Activated T-cell treated with anti-CD3 and anti-CD28 coated beads, Interleukin-2, amount 50 U/mL, for 24 hours (primary cell): ENCODE data around the gene LRP1B.

ENCODE experiments used
- DNase-seq: peaks from one replicate; pipeline ENCODE4 v3.0.0-alpha.2; 2020
- H3K27ac Mint-ChIP-seq: 2 replicates; pipeline ENCODE4 v1.8.0; 2020; ENCODE audit warnings: mild to moderate bottlenecking, mixed read lengths
- H3K27me3 Mint-ChIP-seq: 2 replicates; pipeline ENCODE4 v1.8.0; 2020; ENCODE audit warnings: mixed read lengths
- H3K36me3 Mint-ChIP-seq: 2 replicates; pipeline ENCODE4 v1.8.0; 2020; ENCODE audit warnings: low read depth, mixed read lengths
- H3K4me1 Mint-ChIP-seq: 2 replicates; pipeline ENCODE4 v1.8.0; 2020; ENCODE audit warnings: low read depth, mixed read lengths
- H3K4me3 Mint-ChIP-seq: 2 replicates; pipeline ENCODE4 v1.8.0; 2020; ENCODE audit warnings: mild to moderate bottlenecking, moderate library complexity, mixed read lengths
- H3K9me3 Mint-ChIP-seq: 2 replicates; pipeline ENCODE4 v1.8.0; 2020; ENCODE audit warnings: mixed read lengths

The LRP1B gene

DNA sequence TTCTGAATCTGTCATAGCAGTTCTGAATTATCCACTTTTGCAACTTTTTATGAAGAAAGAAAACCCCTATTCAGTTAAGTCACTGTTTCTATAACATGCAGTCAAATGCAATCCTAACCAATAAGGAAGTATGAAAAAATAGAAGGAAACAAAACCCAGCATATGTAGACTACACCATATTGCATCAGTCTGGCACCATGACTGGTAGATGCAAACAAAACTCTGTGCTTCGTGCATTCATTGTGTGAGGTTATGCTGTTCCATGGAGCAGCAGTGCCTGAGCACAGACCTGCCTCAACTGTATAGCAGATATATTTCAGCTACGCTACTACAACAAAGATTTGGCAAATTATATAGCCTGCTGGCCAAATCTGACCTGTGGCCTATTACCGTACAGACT lies 325.5 kb downstream of the LRP1B start:
- no peaks in the 10 kb centered on the region for H3K36me3 Mint-ChIP-seq
- no peak for DNase-seq
- no peak overlapping the region for H3K27ac Mint-ChIP-seq
- H3K4me1 Mint-ChIP-seq: no peaks in the 10 kb centered on the region
- no peaks in the 10 kb centered on the region for H3K27me3 Mint-ChIP-seq
- peaks cover 20% of the 10 kb centered on the region for H3K9me3 Mint-ChIP-seq
- H3K4me3 Mint-ChIP-seq: no peak overlapping the region

DNA sequence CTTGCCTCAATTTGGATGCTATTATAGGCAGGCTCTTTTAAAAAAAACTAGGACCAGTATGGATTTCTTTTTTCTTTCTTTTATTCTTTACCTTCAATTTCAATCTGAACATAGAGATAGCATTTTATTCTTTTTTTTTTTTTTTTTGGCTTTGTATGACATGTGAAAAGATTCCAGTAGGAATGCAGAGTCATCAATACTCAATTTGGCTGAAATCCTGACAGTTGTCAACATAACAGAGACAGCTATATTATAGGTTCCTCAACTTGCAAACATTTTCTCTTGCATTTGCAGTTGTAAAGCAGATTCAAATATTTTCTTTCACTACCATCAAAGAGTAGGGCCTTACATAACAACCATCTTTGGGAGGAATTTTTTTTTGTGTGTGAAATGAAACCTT lies 334.4 kb downstream of the LRP1B start:
- Mint-ChIP-seq H3K27me3 (no peaks in the 10 kb centered on the region), H3K36me3 (no peaks in the 10 kb centered on the region), H3K9me3 (peaks cover 13% of the 10 kb centered on the region), H3K4me1 (no peaks in the 10 kb centered on the region), H3K4me3 (no peak overlapping the region), H3K27ac (no peak overlapping the region)
- DNase-seq: no peak

DNA sequence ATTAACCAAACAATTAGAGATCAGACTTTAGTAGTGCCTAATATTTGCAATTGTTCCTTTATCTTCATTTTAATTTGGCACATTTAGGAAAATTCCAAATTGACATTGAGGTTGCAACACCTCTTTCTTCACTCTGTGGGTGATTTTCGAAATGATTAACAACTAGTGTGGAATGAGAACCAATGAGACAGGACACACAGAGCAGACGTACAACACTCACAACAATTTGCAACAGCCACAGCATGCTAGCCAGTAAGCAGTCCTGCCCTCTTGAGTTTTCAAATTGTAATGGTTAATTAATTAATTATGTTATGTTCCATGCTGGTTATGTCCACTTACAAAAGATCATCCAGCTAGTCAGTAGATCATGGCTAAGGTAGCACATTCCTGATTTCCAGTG lies 339.3 kb downstream of the LRP1B start:
- H3K36me3 Mint-ChIP-seq: no peaks in the 10 kb centered on the region
- no peaks in the 10 kb centered on the region for H3K27me3 Mint-ChIP-seq
- H3K9me3 Mint-ChIP-seq: peaks cover 4% of the 10 kb centered on the region
- no peak for DNase-seq
- H3K27ac Mint-ChIP-seq: no peak overlapping the region
- H3K4me1 Mint-ChIP-seq: no peaks in the 10 kb centered on the region
- no peak overlapping the region for H3K4me3 Mint-ChIP-seq

DNA sequence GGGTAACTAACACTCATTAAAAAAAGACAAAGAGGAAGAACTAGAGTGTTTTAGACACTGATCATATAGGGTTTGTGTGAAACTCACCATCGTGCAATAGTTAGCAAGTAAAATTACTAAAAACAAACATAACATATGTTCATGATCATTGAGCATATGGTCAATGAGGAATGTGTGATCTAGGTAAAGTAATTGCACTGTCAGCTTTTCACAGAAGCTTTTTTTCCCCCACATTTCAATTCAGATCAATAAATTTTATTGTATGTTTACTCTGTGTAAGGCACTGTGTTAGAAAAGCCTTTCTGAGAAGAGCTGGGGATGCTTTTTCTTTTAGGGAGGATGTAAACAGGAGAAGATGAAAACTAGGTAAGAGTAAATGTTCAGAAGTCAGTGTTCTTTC lies 348.2 kb downstream of the LRP1B start:
- no peaks in the 10 kb centered on the region for H3K4me1 Mint-ChIP-seq
- no peak overlapping the region for H3K4me3 Mint-ChIP-seq
- H3K27me3 Mint-ChIP-seq: no peaks in the 10 kb centered on the region
- peaks cover 9% of the 10 kb centered on the region for H3K9me3 Mint-ChIP-seq
- no peak for DNase-seq
- no peak overlapping the region for H3K27ac Mint-ChIP-seq
- no peaks in the 10 kb centered on the region for H3K36me3 Mint-ChIP-seq

DNA sequence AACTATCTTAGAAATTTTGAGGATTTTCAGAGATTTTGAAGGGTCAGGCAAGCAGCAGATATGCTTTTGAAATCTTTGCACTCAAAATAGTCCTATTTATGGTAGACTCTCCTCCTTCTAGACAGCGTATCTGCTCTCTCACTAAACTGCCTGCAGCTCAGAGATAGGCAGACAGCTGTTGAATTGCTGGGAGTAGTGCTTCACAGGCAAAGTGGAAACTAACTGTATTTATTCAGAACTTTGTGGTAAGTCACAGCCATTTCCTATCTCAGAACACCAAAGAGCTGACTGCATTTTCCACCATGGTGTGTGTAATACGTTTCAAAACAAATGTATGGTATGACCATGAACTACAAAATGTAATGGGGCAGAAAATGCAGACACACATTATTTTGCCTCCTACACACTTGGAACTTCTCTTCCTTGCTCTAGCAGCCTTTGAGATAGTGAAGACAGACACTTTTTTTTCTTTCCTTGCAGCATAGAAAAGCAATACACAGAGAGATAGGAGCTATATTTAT lies 352.4 kb downstream of the LRP1B start:
- no peak for DNase-seq
- no peaks in the 10 kb centered on the region for H3K27me3 Mint-ChIP-seq
- no peak overlapping the region for H3K4me3 Mint-ChIP-seq
- H3K27ac Mint-ChIP-seq: no peak overlapping the region
- peaks cover 11% of the 10 kb centered on the region for H3K9me3 Mint-ChIP-seq
- H3K36me3 Mint-ChIP-seq: no peaks in the 10 kb centered on the region
- no peaks in the 10 kb centered on the region for H3K4me1 Mint-ChIP-seq

DNA sequence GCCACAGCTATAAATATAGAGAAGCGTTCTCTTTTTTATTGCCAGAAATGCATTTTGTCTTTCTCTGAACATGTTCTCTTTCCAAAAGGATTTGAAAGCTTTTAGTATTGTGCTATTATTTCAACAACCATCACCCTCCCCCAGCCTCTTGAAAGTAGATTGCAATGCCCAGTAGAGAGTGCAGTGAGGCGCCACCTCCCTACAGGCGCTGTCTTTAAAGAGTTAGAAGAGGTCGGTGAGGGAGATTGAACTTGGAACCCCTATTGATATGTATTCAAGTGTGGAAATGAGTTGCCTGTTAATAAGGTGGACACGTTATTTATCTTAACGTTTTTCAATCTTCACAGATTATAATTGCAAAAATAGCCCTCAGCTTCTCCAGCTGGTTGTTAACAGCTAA lies 360.3 kb downstream of the LRP1B start:
- Mint-ChIP-seq H3K4me3 (no peak overlapping the region), H3K27ac (no peak overlapping the region), H3K4me1 (no peaks in the 10 kb centered on the region), H3K27me3 (no peaks in the 10 kb centered on the region), H3K36me3 (no peaks in the 10 kb centered on the region), H3K9me3 (peaks cover 11% of the 10 kb centered on the region)
- DNase-seq: no peak

DNA sequence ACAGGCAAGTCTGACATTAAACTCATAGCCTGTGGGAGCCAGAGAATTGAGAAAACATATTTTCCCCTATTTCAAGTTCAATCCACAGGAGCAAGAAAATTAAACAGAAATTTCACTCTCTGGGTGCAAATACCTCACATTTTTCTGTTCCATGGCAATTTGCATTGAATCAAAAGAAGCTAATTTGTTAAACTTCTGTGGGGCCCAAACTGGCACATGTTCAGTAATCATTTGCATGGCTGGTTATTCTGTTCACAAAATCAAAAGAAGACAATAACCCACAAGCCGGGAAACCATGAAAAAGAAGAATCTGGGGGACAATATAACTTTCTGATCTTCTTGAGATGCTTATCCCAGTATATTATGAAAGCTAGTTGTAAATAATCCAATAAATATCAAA lies 363.1 kb downstream of the LRP1B start:
- H3K27ac Mint-ChIP-seq: no peak overlapping the region
- H3K9me3 Mint-ChIP-seq: peaks cover 11% of the 10 kb centered on the region
- no peak for DNase-seq
- no peak overlapping the region for H3K4me3 Mint-ChIP-seq
- H3K4me1 Mint-ChIP-seq: no peaks in the 10 kb centered on the region
- H3K27me3 Mint-ChIP-seq: no peaks in the 10 kb centered on the region
- H3K36me3 Mint-ChIP-seq: no peaks in the 10 kb centered on the region

DNA sequence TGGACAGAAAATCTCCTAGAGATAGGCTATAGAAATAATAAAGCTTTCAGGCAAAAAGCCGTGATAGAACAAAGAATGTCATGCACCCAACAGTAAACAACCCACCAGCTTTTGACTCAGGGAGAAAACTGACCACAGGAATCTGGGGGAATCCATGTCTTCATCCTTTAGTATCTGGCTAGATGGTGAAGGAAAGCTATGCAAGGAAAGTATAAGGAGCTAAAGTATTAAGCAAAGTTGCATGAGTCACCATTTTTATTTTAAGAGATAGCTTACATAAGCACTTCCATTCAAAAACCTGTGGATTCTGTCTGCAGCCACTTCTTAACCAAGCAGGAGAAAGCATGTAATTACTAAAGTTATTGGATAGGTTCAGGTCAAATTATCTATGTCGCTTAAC lies 363.8 kb downstream of the LRP1B start:
- Mint-ChIP-seq H3K9me3 (peaks cover 11% of the 10 kb centered on the region), H3K4me1 (no peaks in the 10 kb centered on the region), H3K36me3 (no peaks in the 10 kb centered on the region), H3K4me3 (no peak overlapping the region), H3K27me3 (no peaks in the 10 kb centered on the region), H3K27ac (no peak overlapping the region)
- no peak for DNase-seq

DNA sequence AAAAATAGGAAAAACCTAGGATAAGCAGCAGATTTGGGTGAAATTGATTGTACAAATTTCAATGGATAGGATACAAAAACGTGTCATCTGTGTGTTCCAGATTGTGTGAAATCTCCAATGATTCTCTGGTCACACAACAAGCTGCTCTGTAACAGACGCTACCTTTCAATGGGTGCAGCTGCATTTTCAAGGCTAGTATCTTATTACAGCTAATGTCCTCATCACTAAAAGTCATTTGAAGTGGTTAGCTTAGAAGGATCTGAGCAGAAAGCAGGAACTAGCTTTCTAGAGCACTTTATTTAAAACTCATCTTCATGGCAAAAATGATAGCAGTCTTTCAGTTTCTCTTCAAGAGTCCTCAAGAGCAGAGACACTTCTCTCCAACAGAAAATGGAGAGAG lies 364.6 kb downstream of the LRP1B start:
- no peak for DNase-seq
- Mint-ChIP-seq H3K4me1 (no peaks in the 10 kb centered on the region), H3K27ac (no peak overlapping the region), H3K4me3 (no peak overlapping the region), H3K27me3 (no peaks in the 10 kb centered on the region), H3K36me3 (no peaks in the 10 kb centered on the region), H3K9me3 (peaks cover 11% of the 10 kb centered on the region)

DNA sequence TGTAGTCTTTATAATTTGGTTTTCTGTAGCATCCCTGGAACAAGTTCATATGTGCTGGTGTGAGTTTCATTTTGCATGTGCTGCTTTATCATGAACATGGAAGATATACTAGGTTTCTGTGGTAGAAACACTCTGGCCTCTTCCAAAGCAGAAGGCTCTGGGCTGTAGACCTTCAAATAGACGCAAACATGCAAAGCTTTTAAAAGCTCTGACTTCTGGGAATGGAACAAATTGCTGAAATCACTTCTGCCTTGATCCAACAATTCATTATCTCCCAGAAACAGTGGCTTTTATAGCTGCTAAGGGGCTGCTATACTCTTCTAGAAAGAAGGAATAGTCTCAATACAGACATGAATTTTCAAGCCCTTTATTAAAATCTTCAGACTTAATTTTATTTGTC lies 382.2 kb downstream of the LRP1B start:
- DNase-seq: no peak
- H3K9me3 Mint-ChIP-seq: no peaks in the 10 kb centered on the region
- no peaks in the 10 kb centered on the region for H3K4me1 Mint-ChIP-seq
- no peaks in the 10 kb centered on the region for H3K36me3 Mint-ChIP-seq
- H3K27ac Mint-ChIP-seq: no peak overlapping the region
- H3K27me3 Mint-ChIP-seq: no peaks in the 10 kb centered on the region
- H3K4me3 Mint-ChIP-seq: no peak overlapping the region

DNA sequence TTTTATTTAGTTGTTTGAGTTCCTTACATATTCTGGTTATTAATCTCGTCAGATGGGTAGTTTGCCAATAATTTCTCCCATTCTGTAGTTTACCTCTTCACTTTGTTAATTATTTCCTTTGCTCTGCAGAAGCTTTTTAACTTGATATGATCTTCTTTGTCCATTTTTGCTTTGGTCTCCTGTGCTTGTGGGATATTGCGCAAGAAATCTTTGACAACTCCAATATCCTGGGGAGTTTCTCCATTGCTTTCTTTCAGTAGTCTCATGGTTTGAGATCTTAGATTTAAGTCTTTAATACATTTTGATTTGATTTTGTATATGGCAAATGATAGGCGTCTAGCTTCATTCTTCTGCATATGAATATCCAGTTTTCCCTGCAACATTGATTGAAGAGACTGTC lies 389.2 kb downstream of the LRP1B start:
- Mint-ChIP-seq H3K4me1 (no peaks in the 10 kb centered on the region), H3K9me3 (peaks cover 5% of the 10 kb centered on the region), H3K27ac (no peak overlapping the region), H3K27me3 (no peaks in the 10 kb centered on the region), H3K36me3 (no peaks in the 10 kb centered on the region), H3K4me3 (no peak overlapping the region)
- no peak for DNase-seq

DNA sequence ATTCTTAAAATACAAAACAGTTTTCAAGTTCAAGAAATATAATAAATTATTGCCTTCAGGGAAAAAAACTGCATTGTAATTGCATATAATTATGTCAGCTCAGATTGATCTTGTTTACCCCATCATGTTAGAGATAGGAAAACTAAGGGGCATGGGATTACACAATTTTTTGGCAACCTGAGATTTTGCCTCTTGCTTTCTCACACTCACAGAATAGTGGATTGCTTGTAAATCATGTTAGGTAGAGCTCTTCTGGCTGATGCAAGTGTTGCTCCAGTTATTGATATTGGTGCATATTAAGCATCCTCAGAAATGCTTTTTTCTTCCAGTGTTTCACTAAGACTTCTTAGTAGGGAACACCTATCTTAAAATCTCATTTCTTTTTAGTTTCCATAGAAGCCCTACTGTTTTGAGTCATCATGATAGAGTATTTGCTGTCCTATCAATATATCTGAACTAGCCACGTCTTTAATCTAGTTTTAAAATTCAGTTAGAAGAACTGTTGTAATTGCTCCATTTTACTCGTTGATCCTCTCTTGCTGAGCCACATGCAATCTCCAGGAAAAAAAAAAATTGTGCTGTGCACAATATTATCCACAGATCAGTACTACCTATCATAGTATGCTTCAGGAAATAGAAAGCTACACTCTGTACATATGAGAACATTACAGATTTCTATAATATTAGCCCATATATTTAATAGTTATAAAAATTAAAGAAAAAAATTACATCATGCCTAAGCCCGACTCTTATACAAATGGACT lies 393.1 kb downstream of the LRP1B start:
- H3K27ac Mint-ChIP-seq: no peak overlapping the region
- H3K9me3 Mint-ChIP-seq: peaks cover 10% of the 10 kb centered on the region
- H3K4me3 Mint-ChIP-seq: no peak overlapping the region
- no peaks in the 10 kb centered on the region for H3K4me1 Mint-ChIP-seq
- no peaks in the 10 kb centered on the region for H3K36me3 Mint-ChIP-seq
- no peak for DNase-seq
- no peaks in the 10 kb centered on the region for H3K27me3 Mint-ChIP-seq

DNA sequence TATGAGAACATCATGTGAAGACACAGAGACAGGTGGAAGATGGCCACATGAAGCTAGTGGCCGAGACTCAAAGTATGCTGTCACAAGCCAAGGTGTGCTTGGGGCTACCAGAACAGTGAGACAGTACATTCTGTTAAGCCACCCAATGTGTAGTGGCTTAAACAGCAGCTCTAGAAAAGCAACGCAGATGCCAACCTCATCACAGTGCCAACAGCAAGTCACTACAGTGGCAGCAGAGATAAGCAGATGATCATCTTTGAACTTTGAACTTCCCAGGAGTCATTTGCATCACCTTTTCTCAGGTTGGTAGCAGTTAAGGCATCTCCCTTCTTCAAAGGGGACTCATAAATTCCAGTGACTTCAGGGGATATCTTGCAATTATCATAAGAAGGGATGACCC lies 394.4 kb downstream of the LRP1B start:
- DNase-seq: no peak
- H3K27ac Mint-ChIP-seq: no peak overlapping the region
- no peaks in the 10 kb centered on the region for H3K36me3 Mint-ChIP-seq
- H3K4me1 Mint-ChIP-seq: no peaks in the 10 kb centered on the region
- H3K4me3 Mint-ChIP-seq: no peak overlapping the region
- H3K9me3 Mint-ChIP-seq: peaks cover 10% of the 10 kb centered on the region
- no peaks in the 10 kb centered on the region for H3K27me3 Mint-ChIP-seq

DNA sequence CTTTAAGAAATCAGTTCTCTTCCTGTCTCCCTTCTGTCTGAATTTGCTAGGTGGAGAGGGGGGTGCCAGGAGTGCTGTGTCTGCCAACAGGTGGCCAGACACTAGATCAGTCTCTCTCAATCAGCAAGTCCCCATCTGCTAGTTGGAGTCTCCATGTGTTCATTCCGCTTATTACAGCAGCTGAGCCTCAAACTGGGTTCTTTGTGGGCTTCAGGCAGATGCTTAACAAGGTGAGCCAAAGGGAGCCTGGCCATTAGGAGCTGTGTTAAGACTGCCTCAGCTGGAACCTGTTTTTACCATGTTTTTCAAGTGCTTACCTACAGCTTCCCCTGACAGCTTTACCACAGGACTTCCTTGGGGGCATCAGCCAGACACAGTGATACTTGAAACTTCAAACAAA lies 401.9 kb downstream of the LRP1B start:
- H3K9me3 Mint-ChIP-seq: peaks cover 14% of the 10 kb centered on the region
- H3K4me1 Mint-ChIP-seq: no peaks in the 10 kb centered on the region
- no peak for DNase-seq
- H3K27ac Mint-ChIP-seq: no peak overlapping the region
- H3K27me3 Mint-ChIP-seq: no peaks in the 10 kb centered on the region
- H3K36me3 Mint-ChIP-seq: no peaks in the 10 kb centered on the region
- H3K4me3 Mint-ChIP-seq: no peak overlapping the region

DNA sequence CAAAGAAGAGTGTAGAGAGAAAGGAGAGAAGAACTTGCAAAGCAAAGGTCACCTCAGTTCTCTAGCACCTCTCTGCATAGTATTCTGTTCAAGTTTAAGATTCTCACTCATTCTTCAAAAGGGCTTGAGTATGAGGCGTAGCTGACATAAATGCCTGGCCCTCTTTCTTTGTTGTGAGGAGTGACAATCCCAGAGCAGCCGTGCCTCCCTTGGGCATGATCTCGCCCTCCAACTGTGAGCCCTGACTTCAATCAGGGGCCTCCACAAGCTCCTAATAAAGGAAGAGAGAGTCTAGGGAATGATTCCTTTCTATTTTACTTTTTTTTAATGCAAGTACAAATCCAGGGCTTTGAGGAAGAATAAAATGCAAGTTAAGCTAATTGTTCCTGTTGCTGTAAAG lies 402.7 kb downstream of the LRP1B start:
- H3K4me1 Mint-ChIP-seq: no peaks in the 10 kb centered on the region
- no peak overlapping the region for H3K4me3 Mint-ChIP-seq
- no peaks in the 10 kb centered on the region for H3K27me3 Mint-ChIP-seq
- H3K9me3 Mint-ChIP-seq: peaks cover 16% of the 10 kb centered on the region
- no peaks in the 10 kb centered on the region for H3K36me3 Mint-ChIP-seq
- H3K27ac Mint-ChIP-seq: no peak overlapping the region
- DNase-seq: no peak

DNA sequence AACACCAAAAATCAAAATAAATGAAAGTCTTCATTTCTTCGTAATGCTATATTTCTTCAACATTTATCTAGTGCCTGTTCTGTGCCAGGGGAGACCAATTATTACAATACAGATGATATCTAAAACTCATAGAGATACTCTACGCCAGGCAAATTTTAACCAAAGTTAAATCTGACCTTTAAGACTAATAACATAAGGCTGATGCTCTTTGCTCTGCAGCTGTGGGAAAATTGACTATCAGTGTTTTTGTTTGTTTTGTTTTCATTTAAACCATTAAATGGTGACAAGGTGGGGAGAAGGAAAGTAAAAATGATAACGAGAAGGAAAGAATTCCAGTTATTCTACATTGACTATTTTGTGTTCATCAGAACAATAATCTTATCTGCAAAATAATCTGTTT lies 406.4 kb downstream of the LRP1B start:
- Mint-ChIP-seq H3K36me3 (no peaks in the 10 kb centered on the region), H3K27ac (no peak overlapping the region), H3K4me3 (no peak overlapping the region), H3K27me3 (no peaks in the 10 kb centered on the region), H3K9me3 (peaks cover 17% of the 10 kb centered on the region), H3K4me1 (no peaks in the 10 kb centered on the region)
- DNase-seq: no peak
